DMS114 treated with DMSO at 0.1 percent for 48 hours (cell line): ENCODE data around the gene SLC6A2.

Source experiments
- DNase-seq: peaks from one replicate; lab custom pipeline; 2025; ENCODE audit not compliant: unreplicated experiment; lab: John Stamatoyannopoulos, UW

The SLC6A2 gene

DNA sequence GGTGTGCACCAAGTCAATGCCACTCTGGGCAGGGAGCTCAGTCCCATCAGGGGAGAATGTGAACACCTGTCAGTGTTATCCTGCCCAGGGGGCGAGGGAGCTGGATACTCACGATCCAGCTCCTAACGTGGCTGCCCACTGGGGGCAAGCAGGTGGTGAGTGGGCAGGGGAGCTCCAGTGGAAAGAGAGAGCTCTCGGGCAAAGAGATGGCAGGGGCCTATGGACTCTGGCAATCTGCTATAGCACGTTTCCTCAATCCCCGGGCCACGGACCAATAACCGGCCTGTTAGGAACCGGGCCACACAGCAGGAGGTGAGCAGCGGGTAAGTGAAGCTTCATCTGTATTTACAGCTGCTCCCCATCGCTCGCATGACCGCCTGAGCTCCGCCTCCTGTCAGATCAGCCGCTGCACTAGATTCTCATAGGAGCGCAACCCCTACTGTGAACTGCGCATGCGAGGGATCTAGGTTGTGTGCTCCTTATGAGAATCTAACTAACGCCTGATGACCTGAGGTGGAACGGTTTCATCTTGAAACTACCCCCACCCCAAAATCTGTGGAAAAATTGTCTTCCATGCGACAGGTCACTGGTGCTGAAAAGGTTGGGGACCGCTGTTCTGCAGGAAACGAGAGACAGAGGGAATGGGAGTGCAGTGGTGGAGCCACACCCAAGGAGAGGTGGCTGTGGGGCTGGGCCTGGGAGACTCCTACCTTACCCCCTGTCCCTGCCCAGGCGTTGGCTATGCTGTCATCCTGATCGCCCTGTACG, 15.6 kb downstream of the SLC6A2 start:
- DNase-seq, result no peak

DNA sequence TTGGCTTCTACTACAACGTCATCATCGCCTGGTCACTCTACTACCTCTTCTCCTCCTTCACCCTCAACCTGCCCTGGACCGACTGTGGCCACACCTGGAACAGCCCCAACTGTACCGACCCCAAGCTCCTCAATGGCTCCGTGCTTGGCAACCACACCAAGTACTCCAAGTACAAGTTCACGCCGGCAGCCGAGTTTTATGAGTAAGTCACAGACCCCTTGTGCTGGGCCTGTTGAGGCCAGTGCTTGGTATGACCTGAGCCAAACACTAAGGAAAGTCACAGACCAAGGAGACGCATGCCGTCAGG, 16.1 kb downstream of the SLC6A2 start:
- no peak for DNase-seq

DNA sequence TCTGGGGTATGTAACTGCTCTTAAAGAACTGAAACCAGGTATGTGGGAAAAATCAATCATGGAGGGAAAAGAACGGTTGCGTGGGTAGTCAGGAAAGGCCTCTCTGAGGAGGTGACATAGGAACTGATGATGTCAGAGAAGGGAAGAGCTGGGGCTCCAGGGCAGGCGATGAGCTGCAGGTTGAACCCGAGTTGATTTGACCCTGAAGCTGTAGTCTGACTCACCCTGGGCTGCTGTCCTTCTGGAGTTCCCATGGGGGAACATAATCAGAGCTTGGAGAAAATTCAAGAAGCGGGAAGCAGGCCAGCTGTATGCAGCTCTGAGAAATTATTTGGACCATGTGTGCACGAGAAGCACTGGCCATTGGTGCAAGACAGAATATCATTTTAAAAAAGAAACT, 16.7 kb downstream of the SLC6A2 start:
- no peak for DNase-seq

DNA sequence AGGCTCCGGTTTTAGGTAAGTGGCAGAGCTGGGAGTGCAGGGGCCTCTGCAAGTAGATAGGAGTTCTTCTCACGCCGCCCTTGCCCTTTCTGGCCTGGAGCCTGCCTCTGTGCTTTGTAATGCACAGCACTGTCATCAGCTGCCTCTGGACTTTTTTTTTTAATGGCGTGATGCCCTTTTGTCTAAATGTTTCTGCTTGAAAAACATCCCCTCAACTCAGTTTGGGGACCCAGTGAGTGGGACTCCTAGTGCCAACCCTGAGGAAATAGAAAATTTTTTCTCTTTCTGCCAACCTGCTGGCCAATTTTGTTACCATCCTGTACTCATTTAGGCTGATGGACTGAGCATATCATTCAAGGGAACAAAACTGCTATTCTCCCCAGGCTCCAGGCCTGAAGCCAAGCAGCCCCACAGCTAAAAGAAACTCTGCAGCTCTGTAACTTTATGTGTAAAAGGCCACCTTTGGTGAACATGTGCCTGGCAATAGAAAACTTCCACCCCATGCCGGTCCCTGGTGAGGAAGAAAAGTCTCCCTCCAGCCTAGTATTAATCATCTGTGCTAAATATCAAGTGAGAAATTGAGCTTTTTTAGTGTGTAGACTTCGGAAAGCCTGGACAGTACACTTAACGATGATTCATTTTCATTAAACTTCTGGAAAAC, 22.5 kb downstream of the SLC6A2 start:
- no peak for DNase-seq

DNA sequence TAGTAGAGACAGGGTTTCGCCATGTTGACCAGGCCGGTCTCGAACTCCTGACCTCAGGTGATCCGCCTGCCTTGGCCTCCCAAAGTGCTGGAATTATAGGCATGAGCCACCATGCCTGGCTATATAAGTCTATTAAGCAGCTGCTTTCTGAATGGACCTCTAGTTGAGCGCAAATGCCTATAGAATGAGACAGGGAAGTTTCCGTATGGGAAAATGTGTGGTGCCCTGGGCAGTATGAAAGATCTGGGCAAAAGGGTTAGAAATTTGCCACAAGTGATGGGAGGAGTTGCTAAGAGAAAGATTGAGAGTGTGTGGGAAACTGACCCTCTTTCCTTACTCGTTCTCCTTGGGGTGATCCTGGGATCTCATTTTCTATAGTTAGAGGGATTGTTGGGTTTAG, 26.3 kb downstream of the SLC6A2 start:
- DNase-seq, result no peak

DNA sequence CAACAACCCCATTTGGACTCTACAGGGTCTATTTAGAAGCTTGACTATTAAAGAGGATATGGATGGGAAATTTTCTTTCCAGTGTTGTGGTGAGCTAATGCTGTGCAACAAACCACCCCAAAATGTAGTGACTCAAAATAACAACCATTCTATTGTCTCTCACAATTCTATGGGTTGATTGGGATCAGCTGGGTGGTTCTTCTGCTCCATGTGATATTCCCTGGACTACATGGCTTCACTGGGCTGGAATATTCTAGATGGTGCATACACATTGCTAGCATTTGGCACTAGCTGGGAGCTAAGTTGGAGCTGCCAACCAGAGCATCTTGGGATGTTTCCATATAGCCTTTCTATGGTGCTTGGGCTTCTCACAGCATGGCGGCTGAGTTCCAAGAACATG, 30.2 kb downstream of the SLC6A2 start:
- no peak for DNase-seq

DNA sequence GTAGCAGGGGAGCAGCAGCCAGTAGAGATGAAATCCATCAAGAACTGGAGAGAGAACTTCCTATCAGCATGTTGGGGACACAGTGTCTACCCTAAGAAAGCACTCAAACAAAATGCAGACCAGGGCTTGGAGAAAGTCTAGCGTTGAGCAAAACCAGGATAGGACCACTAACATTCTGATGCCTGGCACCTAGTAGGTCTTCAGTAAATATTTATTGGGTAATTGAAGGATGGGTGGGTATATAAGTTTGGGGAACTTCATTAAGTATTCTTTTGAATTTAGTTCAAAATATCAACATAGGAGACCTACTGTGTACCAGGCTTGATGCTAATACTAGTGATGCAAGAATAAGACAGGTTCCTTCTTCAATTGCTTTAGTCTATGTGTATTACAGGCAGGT, 30.9 kb downstream of the SLC6A2 start:
- DNase-seq, result no peak

DNA sequence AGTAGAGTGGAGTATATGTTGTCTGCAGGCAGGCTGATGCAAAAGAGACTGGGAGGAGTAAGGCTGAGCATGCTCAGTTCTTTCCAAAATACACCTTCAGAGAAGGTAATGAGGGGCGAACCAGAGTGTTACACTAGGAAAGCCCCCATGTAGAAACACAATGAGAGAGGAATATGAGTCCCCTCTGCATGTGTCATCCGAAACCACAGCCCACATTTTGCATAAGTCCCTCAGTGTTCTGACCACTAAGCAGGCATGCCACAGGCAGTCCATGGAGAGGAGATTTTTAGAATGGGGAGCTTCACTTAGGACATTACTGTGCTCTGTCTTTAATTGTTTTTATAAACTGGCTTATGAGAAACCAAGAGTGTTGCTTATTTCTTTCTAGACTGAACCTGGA, 32.0 kb downstream of the SLC6A2 start:
- DNase-seq, result no peak

DNA sequence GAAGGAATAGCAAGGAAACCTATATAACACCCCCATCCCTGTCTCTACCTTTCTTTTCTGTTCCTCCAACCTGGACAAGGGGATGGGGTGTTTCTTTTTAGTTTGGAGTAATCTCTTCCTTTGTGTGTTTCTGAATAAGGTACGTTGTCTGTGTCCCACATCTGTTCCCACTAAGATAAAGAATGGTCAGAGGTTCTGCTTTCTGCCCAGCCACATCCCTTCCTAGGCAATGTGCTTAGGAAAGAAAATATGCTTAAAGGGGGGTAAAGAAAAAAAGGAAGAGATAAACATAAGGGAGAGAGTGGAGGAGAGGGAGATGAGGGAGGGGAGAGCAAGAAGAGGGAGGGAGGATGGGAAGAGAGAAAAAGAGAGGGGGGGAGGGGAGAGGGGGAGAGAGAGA, 35.1 kb downstream of the SLC6A2 start:
- DNase-seq, result no peak

DNA sequence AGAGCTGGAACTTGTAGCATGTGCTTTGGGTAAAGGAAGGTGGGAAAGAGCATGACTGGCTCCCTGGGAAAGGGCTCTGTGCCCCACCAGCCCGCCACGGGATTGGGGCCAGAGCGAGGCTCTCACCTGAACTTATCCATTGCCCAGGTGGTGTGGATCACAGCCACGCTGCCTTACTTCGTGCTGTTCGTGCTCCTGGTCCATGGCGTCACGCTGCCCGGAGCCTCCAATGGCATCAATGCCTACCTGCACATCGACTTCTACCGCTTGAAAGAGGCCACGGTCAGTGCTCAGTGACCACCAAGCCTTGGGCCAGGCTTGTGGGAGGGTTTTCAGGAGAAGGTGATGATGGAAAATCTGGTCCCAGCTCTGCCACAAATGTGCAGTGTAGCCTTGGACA, 36.0 kb downstream of the SLC6A2 start:
- DNase-seq, result no peak

DNA sequence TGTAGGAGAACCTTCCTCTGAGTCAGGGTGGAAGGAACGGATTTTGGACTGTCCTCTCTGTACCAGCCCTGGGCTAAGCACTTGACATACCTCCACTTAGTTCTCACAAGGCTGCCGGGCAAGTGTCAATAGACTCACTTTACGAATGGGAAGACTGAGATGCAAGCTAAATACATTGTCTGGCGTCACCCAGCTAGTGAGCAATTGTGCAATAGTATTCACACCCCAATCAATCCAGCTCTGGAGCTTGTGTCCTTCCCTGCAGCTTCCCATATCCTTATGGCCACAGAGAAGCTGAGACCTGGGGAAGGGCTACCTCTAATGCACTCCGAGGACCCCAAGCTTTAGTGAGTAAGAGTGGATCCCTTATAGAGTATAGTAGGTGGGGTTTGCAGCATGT, 39.8 kb downstream of the SLC6A2 start:
- no peak for DNase-seq

DNA sequence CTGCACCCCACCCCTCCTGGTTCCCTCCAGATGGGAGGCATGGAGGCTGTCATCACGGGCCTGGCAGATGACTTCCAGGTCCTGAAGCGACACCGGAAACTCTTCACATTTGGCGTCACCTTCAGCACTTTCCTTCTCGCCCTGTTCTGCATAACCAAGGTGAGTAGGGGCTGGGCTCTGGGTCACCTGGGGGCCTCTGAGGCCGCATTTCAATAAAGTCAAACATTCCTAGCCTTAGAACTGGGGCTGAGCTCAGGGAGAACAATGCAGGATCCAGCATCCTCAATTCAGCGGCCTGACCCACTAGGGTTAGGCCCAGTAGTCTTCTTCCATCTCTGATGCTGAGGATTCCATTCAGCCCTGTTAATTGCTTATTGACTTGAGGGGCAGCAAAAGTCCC, 42.1 kb downstream of the SLC6A2 start:
- no peak for DNase-seq

DNA sequence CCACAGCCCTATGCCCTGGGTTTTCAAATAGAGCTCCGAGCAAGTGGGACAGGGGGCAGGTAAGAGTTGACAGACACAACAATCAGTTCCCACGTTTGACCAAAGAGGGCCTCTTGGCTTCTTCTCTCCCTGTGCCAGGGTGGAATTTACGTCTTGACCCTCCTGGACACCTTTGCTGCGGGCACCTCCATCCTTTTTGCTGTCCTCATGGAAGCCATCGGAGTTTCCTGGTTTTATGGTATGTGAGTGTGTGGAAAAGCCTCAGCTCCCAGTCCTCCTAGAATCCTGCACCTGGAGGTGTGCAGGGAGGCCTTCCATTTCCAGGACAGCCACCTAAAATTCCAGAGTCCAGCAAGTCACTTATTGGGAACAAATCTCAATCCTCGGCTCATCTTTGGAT, 42.5 kb downstream of the SLC6A2 start:
- no peak for DNase-seq

DNA sequence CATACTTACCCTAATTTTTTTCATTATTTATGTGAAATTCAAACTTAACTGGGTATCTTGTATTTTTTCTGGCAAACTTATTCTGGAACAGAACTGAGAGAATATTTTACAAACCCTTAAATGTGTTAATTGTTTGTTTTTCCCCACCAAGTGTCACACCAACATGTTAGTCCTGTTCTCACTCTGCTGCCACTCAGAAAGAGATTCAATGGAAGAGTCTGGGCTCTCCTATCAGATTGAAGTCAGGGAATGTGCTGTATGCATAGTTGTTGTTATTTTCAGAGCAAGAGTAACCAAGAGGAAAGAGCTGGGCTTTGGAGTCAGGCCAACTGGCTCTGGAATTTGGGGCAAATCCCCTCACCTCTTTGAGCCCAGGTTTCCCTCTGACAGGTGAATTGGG, 43.2 kb downstream of the SLC6A2 start:
- DNase-seq, result no peak

DNA sequence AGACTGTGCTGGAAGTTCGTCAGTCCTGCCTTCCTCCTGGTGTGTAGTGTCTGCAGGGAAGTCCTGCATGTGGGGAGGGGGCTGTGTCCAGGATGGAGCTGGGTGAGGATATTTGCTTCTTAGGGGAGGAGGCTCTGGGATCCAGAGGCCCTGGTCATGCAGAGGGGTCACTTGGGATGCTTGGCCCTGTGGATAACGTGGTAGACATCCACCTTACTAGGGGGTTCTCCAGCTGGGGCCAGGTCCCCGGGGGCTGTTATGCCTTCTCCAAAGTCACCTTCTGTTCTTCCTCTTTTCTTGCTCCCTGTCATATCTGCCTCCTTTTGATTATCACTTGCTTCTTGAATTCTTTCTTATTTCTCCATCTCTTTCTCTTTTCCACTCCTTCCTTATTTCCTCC, 43.8 kb downstream of the SLC6A2 start:
- no peak for DNase-seq

DNA sequence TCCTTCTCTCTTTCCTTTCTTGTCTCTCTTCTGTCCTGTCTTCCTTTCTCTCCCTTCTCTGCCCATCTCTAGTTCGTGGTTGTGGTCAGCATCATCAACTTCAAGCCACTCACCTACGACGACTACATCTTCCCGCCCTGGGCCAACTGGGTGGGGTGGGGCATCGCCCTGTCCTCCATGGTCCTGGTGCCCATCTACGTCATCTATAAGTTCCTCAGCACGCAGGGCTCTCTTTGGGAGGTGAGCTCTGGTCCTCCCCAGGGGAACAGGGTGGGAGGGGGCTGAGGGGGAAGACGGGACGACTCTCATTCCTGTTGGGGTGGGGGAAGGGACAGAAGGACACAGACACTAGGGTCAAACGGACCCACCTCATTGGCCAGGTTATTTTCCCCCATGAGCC, 44.3 kb downstream of the SLC6A2 start:
- no peak for DNase-seq

DNA sequence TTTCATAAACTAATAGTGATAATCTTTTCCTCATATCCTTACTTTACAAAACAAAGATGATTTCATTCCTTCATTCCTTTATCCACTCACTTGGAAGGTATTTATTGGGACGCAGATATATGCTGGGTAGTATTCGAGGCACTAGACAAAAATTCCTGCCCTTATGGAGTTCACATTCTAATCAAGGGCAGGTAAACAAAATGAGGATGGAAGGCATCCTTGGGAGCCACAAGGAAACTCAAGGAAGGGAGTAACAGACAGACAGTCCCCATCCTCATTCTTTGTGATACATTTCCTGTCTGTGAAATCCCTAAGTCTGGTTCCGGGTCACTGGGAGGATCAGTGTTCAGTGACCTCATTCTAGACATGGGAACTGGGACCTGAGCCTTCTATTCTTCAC, 45.2 kb downstream of the SLC6A2 start:
- no peak for DNase-seq

DNA sequence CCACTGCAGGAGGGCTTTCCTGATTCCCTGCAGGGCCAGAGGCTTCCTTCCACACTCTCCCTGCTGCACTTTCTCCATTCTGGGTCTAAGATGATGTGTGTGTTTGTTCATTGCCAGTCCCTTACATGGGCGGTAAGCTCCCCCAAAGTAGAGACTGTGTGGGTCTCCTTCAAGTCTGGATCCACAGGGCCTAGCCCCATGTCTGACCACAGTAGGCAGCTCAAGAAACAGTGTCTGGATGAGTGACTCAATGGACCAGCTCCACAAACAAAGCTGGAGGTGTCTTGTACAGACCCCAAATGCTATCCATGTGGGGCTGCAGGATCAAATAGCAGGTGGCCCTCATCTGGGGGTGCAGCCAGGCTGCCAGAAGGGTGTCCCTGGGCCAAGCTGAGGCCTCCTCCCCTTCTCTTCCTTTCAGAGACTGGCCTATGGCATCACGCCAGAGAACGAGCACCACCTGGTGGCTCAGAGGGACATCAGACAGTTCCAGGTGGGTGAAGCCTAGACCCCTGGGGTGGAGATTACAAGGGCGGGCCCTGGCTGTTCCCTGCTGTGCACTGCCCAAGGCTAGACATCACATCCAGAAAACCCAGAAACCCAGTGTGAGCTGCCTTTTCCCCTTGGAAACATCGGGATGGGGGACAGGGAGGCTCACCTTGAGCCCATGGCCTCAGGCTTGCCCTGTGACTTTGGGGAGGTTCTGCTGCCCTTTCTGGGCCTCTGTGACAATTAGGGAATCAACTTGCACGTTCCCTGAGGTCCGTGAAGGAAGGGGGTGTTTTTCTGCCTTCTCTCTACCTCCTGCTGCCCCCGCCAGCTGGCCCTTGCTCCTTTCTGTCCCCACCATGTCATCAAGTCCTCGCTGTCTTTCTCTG, 45.9 kb downstream of the SLC6A2 start:
- DNase-seq, result peak; percentile 13

DNA sequence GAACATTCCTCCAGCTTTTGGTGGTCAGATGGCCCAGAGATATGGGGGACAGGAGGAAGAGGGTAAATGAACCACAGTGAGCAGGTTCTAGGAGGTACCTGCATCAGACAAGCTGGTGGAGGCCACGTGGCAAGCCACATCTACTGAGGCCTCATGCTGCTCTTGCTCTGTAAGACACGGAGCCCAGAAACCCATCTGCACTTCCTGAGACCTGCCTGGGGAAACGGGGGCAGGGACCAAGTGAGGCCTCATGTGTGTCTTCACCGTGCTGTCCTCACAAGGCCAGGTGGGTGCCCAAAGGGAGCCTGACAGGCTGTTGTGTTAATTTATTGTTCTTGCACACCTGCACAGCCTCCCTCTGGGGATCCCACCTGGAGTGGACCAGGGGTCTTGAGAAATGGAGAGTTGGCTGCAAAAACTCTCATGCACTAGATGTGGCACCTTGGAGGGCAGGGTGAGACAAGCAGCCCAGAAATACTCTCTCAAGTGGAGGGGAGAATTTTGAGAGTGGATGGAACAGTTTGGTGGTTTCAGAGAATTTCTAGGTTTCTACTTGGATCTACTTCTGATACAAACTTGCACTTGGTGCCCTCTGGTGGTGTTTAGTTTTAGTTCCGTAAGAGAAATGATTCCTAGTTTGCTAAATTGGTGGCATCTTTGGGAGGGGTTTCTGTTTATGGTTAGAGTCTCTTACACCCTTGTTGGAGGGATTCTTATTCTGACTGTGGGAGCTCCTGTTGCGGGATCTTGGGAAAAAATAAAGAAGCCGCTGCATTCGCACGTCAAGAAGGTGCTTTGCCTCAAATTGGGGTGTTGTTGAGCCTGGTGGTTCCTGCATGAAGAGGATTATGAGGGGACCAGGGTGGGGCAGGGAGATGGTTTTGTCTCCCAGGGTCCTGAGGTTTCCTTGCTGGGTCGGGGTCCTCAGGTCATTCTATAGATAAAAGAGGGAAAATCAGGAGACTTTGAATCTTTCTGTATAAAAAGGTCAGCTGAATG, 47.5 kb downstream of the SLC6A2 start:
- peak; percentile 76 for DNase-seq

DNA sequence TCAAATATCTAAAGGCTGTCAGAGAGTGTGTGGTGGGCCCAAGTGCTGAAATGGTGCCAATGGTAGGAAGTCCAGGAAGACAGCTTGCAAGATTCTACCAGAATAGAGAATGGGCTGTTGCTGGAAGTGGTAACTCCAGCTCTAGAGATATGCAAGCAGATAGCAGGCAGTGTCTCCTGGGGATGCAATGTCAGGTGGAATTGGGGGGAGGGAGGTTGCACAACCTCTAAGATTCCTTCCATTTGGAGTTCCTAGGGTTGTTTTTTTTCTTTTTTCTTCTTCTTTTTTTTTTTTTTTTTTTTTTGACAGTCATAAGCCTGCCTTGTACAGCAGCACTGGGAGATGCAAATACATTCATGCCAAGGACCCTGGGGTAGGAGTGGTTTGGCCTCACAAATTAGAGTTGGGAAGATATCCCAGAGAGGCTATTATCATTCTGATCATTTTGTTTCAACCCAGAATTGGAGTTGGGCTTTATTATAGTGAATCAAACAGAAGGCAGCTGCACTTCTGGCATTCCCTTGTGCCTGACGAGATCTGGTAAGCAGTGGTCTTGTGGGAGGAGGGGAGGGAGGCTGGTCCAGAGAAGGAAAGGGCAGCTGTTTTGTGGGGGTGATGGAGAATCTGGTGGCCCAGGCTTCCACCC, 51.1 kb downstream of the SLC6A2 start:
- no peak for DNase-seq
